Measurements from ENCODE around the gene PYGL.
"Not testable (repeated sequence)": the region's sequence is repeated elsewhere in the genome, so short reads cannot be mapped to it uniquely, and the experiment has no call there.

PYGL gene

DNA sequence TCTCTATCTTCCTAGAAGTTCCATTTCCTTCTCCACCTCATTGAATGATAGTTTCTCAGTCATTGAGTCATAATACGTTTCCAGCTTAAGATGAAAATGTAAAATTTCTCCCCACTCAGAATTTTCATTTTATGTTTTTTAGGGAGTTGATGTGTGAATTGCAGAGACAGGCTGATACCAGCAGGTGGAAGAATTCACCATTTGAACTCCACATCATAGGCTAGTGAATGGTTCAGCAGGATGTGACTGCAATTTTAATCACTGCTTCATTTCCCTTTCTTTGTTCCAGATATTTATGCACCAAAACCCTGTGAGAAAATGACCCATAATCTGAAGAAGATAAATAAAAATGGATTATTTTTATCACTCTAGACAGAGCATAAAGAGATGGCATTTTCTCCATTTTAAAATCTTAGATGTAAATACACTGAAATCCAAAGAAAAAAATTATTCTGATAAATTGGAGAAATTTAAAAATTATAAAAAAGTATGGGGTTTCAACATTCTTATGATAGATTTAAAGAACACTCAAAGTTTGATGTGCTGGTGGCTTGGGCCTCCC, 10.6 kb upstream of the PYGL start:
- no peak for DNase-seq

DNA sequence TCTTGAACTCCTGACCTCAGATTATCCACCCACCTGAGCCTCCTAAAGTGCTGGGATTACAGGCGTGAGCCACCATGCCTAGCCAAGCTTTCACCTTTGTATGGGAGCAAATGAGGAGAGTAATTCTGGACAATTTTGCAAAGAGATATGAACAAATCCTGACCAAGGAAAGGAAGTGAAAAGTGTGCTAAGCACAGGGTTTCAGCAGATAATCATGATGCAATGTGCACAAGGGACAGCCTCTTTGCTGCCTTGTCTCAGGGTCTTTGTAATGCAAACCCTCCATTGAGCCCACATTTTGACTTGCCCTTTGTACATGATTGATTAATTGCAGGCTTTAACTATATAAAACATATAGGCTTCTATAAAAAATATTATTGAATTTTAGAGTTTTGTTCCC, 9.2 kb upstream of the PYGL start:
- DNase-seq: no peak

DNA sequence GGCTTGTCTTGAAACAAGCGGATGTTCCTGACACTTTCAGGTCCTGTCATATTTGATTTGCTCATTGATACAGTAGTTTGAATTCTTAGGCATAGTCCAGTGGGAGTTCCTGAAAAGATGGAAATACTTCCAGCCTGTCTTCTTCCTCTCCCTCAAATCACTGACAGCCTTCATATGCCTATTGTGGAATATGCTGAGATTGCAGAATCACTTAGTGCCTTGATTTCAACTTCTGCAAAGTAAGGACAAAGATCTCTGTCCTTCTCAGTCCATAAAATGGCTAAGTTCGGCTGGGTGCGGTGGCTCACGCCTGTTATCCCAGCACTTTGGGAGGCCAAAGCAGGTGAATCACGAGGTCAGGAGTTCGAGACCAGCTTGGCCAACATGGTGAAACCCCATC, 6.7 kb upstream of the PYGL start:
- DNase-seq: no peak

DNA sequence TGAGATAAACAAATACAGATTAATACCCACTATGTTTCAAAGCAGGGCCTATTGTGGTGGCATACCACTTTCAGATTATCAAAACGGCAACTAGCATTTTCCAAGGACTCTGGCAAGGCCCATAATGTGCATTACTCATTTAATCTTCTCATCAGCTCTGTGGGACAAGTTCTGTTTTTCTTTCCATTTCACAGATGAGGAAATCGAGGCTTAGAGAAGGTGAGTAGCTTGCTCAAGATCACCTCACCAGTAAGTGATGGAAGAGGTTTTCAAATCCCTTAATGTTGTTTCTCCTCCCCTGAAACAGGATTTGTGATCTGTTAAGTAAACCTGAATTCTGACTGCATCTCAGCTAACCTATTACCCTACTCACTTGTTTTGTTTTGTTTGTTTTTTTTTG, 3.9 kb upstream of the PYGL start:
- no peak for DNase-seq

DNA sequence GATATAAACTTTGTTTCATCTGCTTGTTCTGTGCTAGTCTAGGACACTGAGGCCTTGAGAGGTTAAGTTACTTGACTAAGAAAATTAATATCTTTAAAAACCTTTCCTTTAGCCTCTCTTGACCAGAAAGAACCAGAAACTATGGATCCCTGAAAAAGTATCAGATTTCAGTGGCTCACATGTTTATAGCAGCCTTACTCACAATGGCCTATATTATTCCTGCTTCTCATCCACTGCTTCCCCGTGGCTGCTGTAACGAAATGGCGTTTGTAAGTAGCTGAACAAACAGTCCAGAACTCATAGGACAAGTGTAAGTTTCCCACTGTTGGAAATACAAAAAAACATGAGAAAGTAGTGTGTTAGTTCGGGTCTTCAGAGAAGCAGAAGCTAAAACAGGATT, 3.2 kb upstream of the PYGL start:
- no peak for DNase-seq

DNA sequence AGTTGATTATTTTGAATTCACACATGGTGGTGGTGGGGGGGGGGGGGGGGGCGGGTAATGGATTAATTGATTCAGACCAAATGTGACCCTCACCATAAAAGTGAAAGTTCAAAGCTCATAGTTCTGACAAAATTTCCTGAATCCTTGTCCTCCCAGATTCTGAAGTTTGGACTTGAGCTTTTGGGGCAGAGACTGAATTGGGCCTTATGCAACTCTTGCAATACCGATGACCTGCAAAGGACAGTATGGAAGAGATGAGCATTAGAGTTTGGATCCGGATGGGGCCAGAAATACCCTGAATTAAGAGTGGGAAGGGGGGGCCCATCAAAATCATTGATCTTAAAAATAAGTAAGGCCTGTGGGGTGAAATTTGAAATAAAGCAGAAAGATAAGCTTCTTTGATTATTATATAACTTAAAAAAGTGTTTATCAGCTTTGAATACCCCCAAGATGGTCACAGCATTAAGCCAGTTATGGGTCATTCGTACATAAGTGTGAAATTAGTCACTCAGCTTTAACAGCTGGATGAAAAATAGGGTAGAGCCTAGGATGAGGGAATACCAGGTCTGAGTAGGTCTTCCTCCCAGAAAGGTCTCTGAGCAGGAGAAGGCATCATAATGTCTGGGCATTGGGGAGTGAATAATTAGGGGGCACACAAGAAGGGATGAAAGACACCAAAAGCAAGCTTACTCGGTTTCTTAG, 2.1 kb upstream of the PYGL start:
- no peak for DNase-seq

DNA sequence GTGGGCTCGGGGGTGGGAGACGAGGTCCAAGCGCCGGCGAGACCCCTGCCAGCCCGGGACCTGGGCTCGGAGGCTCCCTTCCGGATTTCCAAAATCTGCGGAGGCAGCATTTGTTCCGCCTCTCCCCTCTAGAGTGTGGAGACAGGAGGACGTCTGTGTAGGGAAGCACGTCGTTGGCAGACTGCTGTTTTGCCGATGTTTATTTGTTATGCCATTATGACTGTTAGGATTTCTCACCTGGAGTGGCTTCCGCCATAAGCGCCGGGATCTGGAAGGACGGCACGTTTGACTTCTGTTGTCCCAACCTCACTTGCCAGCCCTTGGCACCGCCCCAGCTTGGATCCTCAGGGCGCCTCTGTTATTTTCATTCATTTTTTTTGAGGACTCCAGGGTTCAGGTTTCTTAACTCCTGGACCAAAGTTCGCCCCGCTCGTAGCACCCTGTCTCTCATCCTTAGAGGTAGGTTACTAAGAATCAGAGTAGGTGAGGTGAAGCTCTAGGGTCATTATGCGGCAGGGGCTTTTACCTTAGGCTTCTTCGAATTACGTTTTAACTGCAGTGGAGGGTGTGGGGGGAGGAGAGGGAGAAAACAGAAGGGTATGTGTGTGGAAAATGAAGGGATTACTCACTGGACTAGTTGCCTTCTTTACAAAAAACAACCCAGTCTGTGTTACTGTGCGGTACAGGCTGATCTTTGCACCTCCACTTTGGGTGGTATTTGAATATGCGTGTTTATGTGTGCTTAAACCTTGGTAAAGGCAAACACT, 547 bp upstream of the PYGL start:
- no peak for DNase-seq

DNA sequence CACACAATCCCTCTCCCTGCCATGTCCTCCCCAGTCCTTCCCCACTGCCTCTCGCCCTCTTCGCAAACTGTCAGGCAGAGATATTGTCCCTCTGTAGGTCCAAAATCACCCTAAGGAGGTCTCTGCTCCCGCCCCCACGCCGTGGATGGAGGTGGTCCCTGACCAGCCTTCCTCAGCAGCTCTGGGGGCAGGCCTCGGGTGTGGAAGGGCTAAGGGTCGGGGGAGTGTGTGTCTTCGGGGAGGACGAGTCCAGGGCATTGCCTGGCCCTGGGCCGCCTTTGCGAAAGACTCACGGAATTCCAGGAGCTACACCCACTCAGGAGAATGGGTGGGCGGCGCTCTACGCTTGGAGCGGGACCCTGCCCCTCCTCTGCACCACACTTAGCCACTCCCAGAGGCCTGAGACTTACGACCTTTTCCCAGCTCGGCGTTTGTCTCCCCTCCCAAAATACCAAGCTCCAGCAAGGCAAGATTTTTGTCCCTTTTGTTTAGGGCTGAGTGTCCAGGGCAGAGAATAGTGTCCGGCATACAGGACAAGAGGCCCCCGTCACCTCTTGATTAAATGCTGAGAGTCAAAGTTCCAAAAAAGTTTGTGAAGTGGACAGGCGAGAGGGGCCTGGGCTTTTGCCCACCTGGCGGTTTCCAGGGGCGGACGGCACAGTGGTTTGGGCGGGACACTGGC, 881 bp downstream of the PYGL start:
- DNase-seq: no peak

DNA sequence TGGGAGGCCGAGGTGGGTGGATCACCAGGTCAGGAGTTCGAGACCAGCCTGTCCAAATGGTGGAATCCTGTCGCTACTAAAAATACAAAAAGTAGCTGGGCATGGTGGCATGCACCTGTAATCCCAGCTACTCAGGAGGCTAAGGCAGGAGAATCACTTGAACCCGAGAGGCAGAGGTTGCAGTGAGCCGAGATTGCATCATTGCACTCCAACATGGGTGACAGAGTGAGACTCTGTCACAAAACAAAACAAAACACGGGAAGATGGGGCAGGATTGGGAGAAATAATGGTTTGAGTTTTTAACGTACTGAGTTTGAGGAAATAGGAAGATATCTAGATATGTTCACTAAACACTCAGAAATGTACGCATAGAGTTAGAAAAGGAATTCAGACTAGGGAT, 2.6 kb downstream of the PYGL start:
- not testable (repeated sequence) for DNase-seq

DNA sequence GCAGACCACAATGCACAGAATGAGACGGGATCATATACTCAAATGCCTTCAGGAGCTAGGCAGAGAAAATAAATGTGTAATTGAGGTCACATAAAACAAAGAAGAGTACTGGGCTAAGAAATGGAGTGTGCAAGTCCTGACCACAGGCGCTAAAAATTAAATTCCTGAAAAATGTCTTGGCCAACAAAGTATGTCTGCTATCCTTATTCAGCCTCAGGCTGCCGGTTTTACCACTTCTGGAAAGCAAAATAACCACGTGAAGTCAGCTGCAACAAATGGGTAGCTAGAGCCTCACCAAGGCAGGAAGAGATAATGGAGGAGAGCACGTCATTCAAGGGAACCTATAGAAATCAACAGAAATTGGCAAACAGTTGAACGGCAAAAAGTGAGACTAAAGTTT, 3.1 kb downstream of the PYGL start:
- no peak for DNase-seq

DNA sequence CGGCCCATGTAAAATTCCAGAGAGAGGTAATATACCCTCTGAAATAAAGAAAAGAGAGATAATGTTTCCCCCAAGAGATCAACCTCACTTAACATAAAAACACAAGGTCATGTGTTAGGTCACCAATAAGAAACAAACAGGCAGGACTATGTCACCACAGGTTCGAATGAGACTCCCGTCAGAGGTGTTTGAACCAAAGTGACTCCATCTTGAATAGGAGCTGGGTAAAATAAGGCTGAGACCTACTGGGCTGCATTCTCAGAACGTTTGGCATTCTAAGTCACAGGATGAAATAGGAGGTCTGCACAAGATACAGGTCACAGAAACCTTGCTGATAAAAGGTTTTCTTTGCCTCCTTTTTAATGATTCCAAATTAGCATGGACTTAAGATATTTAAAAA, 6.5 kb downstream of the PYGL start:
- DNase-seq: no peak

DNA sequence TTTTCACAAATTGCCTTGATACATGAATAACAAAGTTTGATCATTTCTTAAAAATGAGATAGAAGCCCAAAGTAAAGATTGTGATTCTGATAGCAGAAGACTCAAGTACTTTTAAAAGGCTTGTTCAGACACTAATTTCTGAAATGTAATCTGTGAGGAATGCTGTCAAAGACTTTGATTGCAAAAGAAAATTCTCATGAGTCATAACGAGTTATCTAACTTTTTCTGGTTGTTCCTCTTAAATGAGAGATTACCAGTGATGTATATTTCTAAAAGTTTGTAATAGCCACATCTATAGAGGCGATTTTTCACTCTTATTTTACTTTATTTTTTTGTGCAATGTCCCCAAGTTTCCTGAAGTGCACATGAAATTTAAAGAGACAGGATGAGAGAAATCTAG, 7.0 kb downstream of the PYGL start:
- DNase-seq: no peak

DNA sequence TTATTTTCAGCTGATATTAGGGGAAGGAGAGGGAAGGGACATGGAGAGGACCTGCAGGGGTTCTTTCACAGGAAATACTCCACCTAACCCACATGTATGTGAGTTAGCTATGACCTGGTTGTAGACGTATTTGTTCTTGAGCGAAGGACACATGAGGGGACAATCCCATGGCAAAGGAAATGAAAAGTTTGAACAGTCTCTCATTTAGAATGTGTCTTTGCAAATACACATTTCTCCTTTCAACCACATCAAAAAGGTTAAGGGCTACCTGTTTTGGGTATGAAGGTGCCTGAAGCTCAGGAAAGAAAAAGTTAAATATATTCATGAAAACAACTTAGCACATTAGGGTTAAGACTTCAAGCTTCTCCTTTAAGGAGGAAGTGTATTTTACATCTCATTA, 7.4 kb downstream of the PYGL start:
- no peak for DNase-seq

DNA sequence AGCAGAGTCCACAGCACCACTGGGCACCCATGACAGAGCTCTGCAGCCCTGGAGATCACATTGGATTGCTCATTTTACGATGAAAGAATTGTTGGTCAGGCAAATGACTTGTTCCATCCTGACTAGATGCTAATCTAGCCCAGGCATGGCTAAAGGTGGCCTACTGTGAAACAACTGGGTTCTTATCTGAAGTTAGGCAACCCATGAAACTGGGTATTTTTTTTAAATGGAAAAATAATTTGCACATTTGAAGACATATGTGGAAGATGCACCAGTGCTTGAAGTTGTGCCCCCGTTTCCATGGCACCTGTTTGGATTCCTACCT, 8.3 kb downstream of the PYGL start:
- DNase-seq: no peak

DNA sequence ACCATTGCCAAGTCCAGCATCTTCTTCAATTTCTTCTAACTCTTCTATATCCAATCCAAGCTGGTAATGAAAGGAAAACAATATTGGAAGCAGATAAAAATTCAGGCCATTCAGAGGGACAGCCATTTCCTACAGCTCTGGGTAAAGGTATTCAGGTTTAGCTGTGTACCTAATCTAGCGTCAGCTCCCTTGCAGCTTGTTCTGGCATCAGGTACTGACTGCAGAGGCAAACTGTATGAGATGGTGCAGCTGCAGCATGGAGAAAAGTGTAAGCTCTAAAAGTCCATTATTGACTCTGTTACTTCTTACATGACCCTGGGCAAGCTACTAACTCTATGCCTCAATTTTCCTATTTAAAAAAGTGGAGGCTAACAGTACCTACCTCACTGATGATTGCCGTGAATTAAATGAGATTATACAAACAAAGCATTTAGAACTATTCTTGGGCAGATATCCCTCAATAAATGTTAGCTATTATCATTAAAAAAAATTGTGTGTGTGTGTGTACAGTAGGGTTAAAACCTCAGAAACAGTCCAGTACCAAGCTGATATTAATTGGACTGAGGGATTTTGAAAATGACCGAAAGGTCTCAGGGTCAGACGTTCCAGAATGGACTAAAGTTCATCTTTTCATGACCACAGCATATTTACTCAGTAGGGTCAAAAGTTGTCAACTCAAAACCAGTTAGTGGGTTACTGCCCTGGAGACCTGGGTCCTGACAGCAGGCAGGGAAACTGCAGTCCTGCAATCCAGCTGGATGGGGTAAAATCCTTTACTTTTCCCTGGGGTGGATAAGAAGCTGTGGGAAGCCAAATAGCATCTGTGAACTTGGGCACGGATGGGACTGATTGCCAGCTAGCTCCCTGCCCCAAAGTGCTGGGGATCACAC, 8.9 kb downstream of the PYGL start:
- DNase-seq: no peak

DNA sequence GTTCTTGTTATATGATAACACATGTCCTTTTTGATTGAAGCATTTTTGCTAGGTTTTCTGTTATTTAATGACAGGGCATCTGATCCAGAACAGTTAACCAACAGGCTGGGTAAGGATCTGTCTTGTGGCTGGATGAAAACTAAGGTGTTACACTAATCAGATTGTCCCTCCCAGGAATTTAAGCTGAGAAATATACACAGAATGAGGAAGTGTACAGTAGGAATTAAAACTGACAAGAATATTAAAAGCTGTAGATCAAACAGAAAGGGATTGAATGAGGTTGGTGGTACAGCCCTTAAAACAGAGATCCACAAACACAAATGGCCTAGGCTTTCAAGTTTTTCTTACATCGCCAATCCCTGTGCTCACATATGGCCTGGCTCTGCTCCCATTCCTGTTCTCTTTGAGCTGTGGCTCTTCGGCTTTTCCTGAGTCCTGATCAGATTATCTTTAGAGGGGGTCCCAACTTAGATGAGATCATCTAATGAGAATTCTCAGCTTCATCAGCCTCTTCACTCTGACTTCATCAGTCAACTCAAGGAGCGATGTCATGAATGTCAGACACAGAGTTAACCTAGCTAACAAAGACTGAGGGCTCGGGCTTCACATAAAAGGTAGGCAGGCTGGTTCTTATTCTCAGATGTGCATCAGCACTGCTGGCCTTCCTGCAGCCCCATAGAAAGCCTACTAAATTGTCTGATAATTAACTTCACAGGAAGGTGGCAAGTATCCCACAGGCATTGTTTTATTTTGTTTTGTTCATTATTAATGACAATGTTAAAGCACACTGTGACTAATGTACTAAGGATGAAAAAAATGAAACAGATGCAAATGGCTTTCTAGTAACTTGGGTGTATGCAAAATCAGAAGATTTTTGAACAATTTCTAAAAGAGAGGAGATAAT, 11.4 kb downstream of the PYGL start:
- no peak for DNase-seq

DNA sequence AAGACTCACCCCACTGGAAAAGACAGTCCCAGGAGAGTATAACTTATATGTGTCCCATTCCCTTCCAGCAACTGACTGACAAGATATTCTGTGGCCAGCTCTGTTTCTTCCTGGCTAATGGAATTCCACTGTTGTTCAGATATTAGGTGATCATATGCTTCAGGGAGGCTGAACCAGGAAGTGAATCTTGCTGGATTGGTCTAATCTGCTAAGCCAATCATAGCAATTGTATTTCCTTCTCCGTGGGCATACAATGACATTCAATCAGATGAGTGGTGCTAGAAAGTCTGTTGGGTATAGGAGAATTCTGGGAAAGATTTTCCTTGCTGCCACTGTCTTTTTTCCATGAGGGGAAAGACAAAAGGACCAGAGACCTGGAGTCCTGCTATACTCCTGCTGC, 12.1 kb downstream of the PYGL start:
- no peak for DNase-seq

DNA sequence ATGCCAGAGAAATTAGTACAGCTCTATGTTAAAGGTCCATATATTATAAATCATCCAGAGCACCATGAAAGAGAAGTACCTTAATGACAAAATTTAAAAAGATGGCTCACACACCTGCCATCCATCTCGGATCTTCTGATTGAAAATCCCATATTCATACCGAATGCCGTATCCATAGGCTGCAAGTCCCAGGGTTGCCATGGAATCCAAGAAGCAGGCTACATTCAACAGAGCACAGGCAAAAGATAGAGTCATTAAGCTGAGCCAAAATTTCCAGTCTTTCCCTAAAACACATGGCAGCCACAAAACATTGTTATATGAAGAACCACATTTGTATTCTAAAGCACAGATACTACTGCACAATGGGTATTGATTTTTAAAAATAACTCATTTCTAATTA, 12.7 kb downstream of the PYGL start:
- DNase-seq: no peak

DNA sequence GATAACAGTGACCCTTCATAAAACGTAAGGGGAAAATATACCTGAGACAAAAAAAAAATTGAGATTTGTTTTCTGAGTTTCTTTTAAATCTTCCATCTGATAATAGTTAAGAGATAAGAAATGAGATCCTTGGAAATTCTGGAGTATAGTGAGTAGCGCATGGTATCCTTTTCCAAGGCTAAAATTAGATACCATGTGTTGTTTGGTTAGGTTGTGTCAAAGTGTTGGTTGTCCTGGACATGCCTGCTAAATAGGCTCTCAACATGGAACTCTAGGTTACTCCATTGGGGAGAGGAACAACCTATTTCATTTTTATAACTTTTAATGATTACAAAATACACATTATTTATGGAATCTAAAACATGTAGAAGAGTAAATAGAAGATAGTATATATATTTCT, 14.8 kb downstream of the PYGL start:
- no peak for DNase-seq

DNA sequence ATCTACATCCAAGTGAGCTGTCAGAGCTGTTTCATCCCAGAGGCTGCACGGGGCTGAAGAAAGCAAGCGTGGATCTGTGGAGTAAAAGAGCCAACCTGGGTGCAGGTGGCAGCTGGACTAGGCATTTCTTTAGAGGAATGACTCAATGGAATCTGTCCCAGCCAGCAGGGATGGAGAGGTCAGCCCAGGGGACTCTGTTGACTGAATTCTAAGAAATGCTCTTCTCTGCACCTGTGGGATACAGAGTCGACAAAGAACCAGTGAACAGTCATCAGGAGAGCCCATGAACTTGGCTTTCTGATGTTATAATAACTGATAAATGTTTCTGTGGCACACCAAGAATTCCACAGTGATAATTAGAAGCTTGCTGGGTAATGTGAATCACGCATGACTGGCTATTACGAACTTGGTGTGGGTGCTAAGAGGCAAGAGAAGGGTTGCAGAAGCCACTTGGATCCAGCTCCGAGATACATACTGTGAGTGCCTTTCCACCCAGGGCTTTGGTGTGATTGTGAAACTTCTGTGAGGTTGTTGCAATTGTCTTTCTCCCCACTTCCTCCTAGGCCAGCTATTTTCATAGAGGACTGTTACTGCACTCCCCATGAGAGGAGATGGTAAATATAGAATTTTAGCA, 16.2 kb downstream of the PYGL start:
- DNase-seq: no peak

DNA sequence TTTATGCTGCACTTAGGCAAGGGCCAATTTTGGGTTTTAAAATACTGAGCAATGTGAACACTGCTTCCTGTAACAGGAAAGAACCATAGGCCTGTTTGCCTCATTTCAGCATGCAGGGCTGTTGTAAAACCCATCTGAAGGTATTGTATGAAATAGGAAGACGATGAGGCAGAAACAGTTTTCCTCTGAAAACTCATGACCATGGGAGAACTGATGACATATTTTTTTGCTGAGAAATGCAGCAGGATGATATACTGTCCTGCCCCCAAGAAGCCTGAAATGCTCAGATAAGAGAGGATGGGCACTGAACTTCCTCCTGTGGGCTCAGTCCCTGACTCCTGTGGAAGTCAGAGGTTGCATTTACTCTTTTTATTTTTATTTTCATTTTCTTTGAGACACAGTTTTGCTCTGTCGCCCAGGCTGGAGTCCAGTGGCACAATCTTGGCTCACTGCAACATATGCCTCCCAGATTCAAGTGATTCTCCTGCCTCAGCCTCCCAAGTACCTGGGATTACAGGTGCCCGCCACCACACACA, 17.4 kb downstream of the PYGL start:
- no peak for DNase-seq

Measured in activated CD4-positive, alpha-beta T cell treated with anti-CD3 and anti-CD28 coated beads, Interleukin-2, amount 50 U/mL, for 1 hour (primary cell).